Keratinocyte (primary cell): ENCODE results near the gene APOBEC3C.

ENCODE experiments used
- CTCF ChIP-seq, 3 experiments: IDR thresholded peaks in 1 of 3; conservative IDR thresholded peaks in 1 of 3; optimal IDR thresholded peaks in 1 of 3; 2 replicates in 2 of 3; 3 replicates in 1 of 3; pipeline versions ENCODE3 to v1.5.1; 2011; ENCODE audit warnings: low read length in 3 of 3, mild to moderate bottlenecking in 3 of 3, moderate library complexity in 2 of 3, control low read depth in 1 of 3, inconsistent platforms in 1 of 3; ENCODE audit not compliant: insufficient read depth in 2 of 3; ENCODE audit errors: extremely low read depth in 1 of 3
- EZH2 ChIP-seq: IDR thresholded peaks from one replicate; pipeline ENCODE4 v1.6.1; 2012; ENCODE audit warnings: inconsistent platforms, mild to moderate bottlenecking, low read length, moderate library complexity

GRCh38 chr22:39007177-39007576, 6.9 kb upstream of the APOBEC3C start:
- no peak for TF ChIP-seq CTCF (optimal IDR thresholded peaks at IDR 0.05 in 1 of 3, IDR thresholded peaks at IDR 0.05 in 1 of 3, conservative IDR thresholded peaks at IDR 0.05 in 1 of 3; ENCODE audit: extremely low read depth in 1 of 3, insufficient read depth in 2 of 3, low read length in 3 of 3)
- TF ChIP-seq EZH2: no peak
